Tibial nerve (tissue), 4 donors: ENCODE results near the gene UMAD1. TPM values are rescaled to one million over a fixed set of nuclear protein-coding genes. Genes with fewer than 3 reads are reported as not detected.
"Not testable (repeated sequence)": the region's sequence is repeated elsewhere in the genome, so short reads cannot be mapped to it uniquely, and the experiment has no call there.

Source experiments
- DNase-seq, 2 donors: peaks; one replicate each; pipeline ENCODE4 v3.0.0-alpha.2; 2019; ENCODE audit warnings: low spot score in 2 of 2
- H3K27ac ChIP-seq, 4 donors: fragments of 200-600 bp; sonication (generic) in 3 of 4; one replicate each; pipeline ENCODE4 v1.5.1; 2017 to 2019; ENCODE audit warnings: mild to moderate bottlenecking in 1 of 4
- H3K27me3 ChIP-seq, 2 donors: fragments of 200-600 bp; sonication (generic) in 1 of 2; one replicate each; pipeline versions ENCODE4 v1.5.1 to v1.6.0; 2017 to 2019
- H3K36me3 ChIP-seq, 3 donors: fragments of 200-600 bp; sonication (generic); one replicate each; pipeline ENCODE4 v1.5.1; 2018 to 2019
- H3K4me1 ChIP-seq, 4 donors: fragments of 200-600 bp; sonication (generic) in 3 of 4; one replicate each; pipeline ENCODE4 v1.5.1; 2017 to 2019
- H3K4me3 ChIP-seq, 4 donors: fragments of 200-600 bp; sonication (generic) in 3 of 4; one replicate each; pipeline ENCODE4 v1.5.1; 2017 to 2019; ENCODE audit warnings: mild to moderate bottlenecking in 1 of 4, moderate library complexity in 1 of 4
- H3K9me3 ChIP-seq, 4 donors: fragments of 200-600 bp; sonication (generic) in 3 of 4; one replicate each; pipeline ENCODE4 v1.5.1; 2017 to 2019
- EP300 ChIP-seq, 2 donors: sonication (generic); formaldehyde crosslinking; IDR thresholded peaks; one replicate each; pipeline ENCODE4 v1.6.1; 2017; ENCODE audit warnings: antibody characterized with exemption in 2 of 2, mild to moderate bottlenecking in 1 of 2
- POLR2A ChIP-seq, 2 donors: fragments of 450-650 bp; IDR thresholded peaks; one replicate each; pipeline ENCODE4 v1.6.1; 2017; ENCODE audit warnings: antibody characterized with exemption in 2 of 2, mild to moderate bottlenecking in 2 of 2, moderate library complexity in 2 of 2
- WGBS, 2 donors: methylation state at CpG; one replicate each; pipeline ENCODE4 v1.1.5; 2018; 5-methylcytosine and 5-hydroxymethylcytosine counted together
- total RNA-seq, 4 donors: library from RNA; depleted of rRNA; stranded (reverse); fragments of >200 nt; gene quantifications; one replicate each; pipeline ENCODE4 v1.1.0, GENCODE V29; 2016
- TF ChIP-seq, protein P1 (sequence below), 5 experiments: fragments of 200-600 bp in 3 of 5; fragments of 450-650 bp in 2 of 5; sonication (generic) in 3 of 5; IDR thresholded peaks; one replicate each; pipeline ENCODE4 v1.5.1; 2016 to 2019; ENCODE audit warnings: antibody characterized with exemption in 5 of 5, mild to moderate bottlenecking in 3 of 5, moderate library complexity in 2 of 5

Gene UMAD1
- total RNA-seq, 4 donors from 2014 or later = 6.0 to 14.9 (median 10.2) TPM

- TF ChIP-seq, protein P1, sequence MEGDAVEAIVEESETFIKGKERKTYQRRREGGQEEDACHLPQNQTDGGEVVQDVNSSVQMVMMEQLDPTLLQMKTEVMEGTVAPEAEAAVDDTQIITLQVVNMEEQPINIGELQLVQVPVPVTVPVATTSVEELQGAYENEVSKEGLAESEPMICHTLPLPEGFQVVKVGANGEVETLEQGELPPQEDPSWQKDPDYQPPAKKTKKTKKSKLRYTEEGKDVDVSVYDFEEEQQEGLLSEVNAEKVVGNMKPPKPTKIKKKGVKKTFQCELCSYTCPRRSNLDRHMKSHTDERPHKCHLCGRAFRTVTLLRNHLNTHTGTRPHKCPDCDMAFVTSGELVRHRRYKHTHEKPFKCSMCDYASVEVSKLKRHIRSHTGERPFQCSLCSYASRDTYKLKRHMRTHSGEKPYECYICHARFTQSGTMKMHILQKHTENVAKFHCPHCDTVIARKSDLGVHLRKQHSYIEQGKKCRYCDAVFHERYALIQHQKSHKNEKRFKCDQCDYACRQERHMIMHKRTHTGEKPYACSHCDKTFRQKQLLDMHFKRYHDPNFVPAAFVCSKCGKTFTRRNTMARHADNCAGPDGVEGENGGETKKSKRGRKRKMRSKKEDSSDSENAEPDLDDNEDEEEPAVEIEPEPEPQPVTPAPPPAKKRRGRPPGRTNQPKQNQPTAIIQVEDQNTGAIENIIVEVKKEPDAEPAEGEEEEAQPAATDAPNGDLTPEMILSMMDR (IDR thresholded peaks at IDR 0.05) = no peak
- TF ChIP-seq POLR2A (IDR thresholded peaks at IDR 0.05) (no peak), EP300 (IDR thresholded peaks at IDR 0.05) (no peak)
- Histone ChIP-seq H3K4me1 (peaks cover 0 to 3% (median 0%) of the 10 kb centered on the region in 4 donors), H3K27ac (no peak overlapping the region), H3K9me3 (no peaks in the 10 kb centered on the region), H3K4me3 (no peak overlapping the region), H3K36me3 (peaks cover 0 to 16% (median 0%) of the 10 kb centered on the region in 3 donors), H3K27me3 (no peaks in the 10 kb centered on the region)
- 98% methylated on average over 2 of the region's 2 CpGs for WGBS, 2 donors
- DNase-seq = no peak
These were observed 162.0 kb downstream of the UMAD1 start for GRCh38 chr7:7802531-7802930.

GRCh38 chr7:7803715-7804178 lies 163.2 kb downstream of the UMAD1 start:
- no peaks in the 10 kb centered on the region for H3K27me3 ChIP-seq
- no peak for TF ChIP-seq POLR2A (IDR thresholded peaks at IDR 0.05)
- TF ChIP-seq, protein P1 (IDR thresholded peaks at IDR 0.05) = no peak
- TF ChIP-seq EP300 (IDR thresholded peaks at IDR 0.05) = no peak
- H3K36me3 ChIP-seq = peaks cover 0 to 16% (median 0%) of the 10 kb centered on the region in 3 donors
- H3K4me3 ChIP-seq = no peak overlapping the region
- H3K27ac ChIP-seq = no peak overlapping the region
- 44 to 50% methylated on average over 3 of the region's 3 CpGs for WGBS, 2 donors
- no peaks in the 10 kb centered on the region for H3K9me3 ChIP-seq
- H3K4me1 ChIP-seq = no peaks in the 10 kb centered on the region
- DNase-seq = no peak

DNA sequence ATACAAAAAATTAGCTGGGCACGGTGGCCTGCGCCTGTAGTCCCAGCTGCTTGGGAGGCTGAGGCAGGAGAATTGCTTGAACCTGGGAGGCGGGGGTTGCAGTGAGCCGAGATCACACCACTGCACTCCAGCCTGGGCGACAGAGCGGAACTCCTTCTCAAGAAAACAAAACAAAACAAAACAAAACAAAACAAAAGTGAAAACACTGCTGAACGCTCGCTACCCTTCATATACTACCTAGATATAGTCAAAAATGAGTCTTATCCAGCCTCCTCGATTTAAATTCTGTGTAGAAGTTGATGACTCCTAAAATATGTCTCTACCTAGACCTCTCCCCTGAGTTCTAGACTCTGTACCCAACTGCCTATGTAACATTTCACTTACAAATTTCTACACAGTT lies 164.3 kb downstream of the UMAD1 start:
- not testable (repeated sequence) for H3K4me1 ChIP-seq, H3K4me3 ChIP-seq, H3K27ac ChIP-seq, H3K27me3 ChIP-seq, DNase-seq, H3K9me3 ChIP-seq
- 87% methylated on average over 9 of the region's 9 CpGs for WGBS, 2 donors
- peaks cover 0 to 16% (median 0%) of the 10 kb centered on the region in 3 donors for H3K36me3 ChIP-seq

GRCh38 chr7:7805511-7806153 lies 165.1 kb downstream of the UMAD1 start:
- Histone ChIP-seq H3K4me1 (no peaks in the 10 kb centered on the region), H3K27me3 (no peaks in the 10 kb centered on the region), H3K9me3 (no peaks in the 10 kb centered on the region), H3K27ac (no peak overlapping the region), H3K36me3 (peaks cover 0 to 16% (median 0%) of the 10 kb centered on the region in 3 donors), H3K4me3 (no peak overlapping the region)
- no peak for DNase-seq
- TF ChIP-seq, protein P1 (IDR thresholded peaks at IDR 0.05) = no peak
- TF ChIP-seq POLR2A (IDR thresholded peaks at IDR 0.05) = no peak
- no peak for TF ChIP-seq EP300 (IDR thresholded peaks at IDR 0.05)
- WGBS, 2 donors = 93 to 97% methylated on average over 2 of the region's 2 CpGs

- H3K4me3 ChIP-seq = no peak overlapping the region
- H3K4me1 ChIP-seq = no peaks in the 10 kb centered on the region
- TF ChIP-seq POLR2A (IDR thresholded peaks at IDR 0.05) (no peak), EP300 (IDR thresholded peaks at IDR 0.05) (no peak)
- TF ChIP-seq, protein P1 (IDR thresholded peaks at IDR 0.05) = no peak
- H3K27me3 ChIP-seq = no peaks in the 10 kb centered on the region
- DNase-seq = no peak
- H3K9me3 ChIP-seq = no peaks in the 10 kb centered on the region
- no peak overlapping the region for H3K27ac ChIP-seq
- whole genome bisulfite sequencing, 2 donors = 69 to 81% methylated on average over 4 of the region's 4 CpGs
- H3K36me3 ChIP-seq = peaks cover 0 to 13% (median 0%) of the 10 kb centered on the region in 3 donors
These were observed 167.6 kb downstream of the UMAD1 start for GRCh38 chr7:7808156-7808555.
